Measurements from ENCODE around the gene MRPL40. TPM values are rescaled to one million over a fixed set of nuclear protein-coding genes. Genes with fewer than 3 reads are reported as not detected.

The MRPL40 gene
- total and polyA plus RNA-seq, 9 donors: 21.1 to 46.9 (median 28.8) TPM

- Histone ChIP-seq H3K36me3 (no peaks in the 10 kb centered on the region), H3K27me3 (no peaks in the 10 kb centered on the region), H3K27ac (no peak overlapping the region), H3K4me1 (ENCODE audit: insufficient read depth) (no peaks in the 10 kb centered on the region), H3K9me3 (no peaks in the 10 kb centered on the region), H3K4me3 (no peak overlapping the region)
- 75 to 80% (median 78%) methylated on average over 2 of the region's 2 CpGs for WGBS, 3 donors
- intact Hi-C loops (cut with DNase I): no loop called here
- no peak for DNase-seq
- TF ChIP-seq POLR2A (IDR thresholded peaks at IDR 0.05): no peak
- no peak for TF ChIP-seq CTCF (IDR thresholded peaks at IDR 0.05)
- no peak for TF ChIP-seq EP300 (IDR thresholded peaks at IDR 0.05)
Observed at GRCh38 chr22:19398652-19399051, 33.7 kb upstream of the MRPL40 start.

GRCh38 chr22:19400881-19401280 is 31.5 kb upstream of the MRPL40 start:
- H3K4me1 ChIP-seq (ENCODE audit: insufficient read depth): no peaks in the 10 kb centered on the region
- 90 to 94% (median 92%) methylated on average over 6 of the region's 6 CpGs for WGBS, 3 donors
- intact Hi-C loops (cut with DNase I): no loop called here
- H3K27me3 ChIP-seq: no peaks in the 10 kb centered on the region
- no peaks in the 10 kb centered on the region for H3K36me3 ChIP-seq
- no peaks in the 10 kb centered on the region for H3K9me3 ChIP-seq
- H3K27ac ChIP-seq: no peak overlapping the region
- TF ChIP-seq CTCF (IDR thresholded peaks at IDR 0.05) (no peak), EP300 (IDR thresholded peaks at IDR 0.05) (no peak), POLR2A (IDR thresholded peaks at IDR 0.05) (no peak)
- no peak overlapping the region for H3K4me3 ChIP-seq
- no peak for DNase-seq

GRCh38 chr22:19401483-19401882 is 30.9 kb upstream of the MRPL40 start:
- H3K4me3 ChIP-seq: no peak overlapping the region
- no peak for DNase-seq
- H3K9me3 ChIP-seq: no peaks in the 10 kb centered on the region
- TF ChIP-seq CTCF (IDR thresholded peaks at IDR 0.05): no peak
- TF ChIP-seq EP300 (IDR thresholded peaks at IDR 0.05): no peak
- TF ChIP-seq POLR2A (IDR thresholded peaks at IDR 0.05): no peak
- intact Hi-C loops (cut with DNase I): no loop called here
- no peaks in the 10 kb centered on the region for H3K36me3 ChIP-seq
- WGBS, 3 donors: 91 to 99% (median 97%) methylated on average over 4 of the region's 4 CpGs
- H3K27ac ChIP-seq: no peak overlapping the region
- H3K4me1 ChIP-seq (ENCODE audit: insufficient read depth): no peaks in the 10 kb centered on the region
- no peaks in the 10 kb centered on the region for H3K27me3 ChIP-seq

- 96 to 97% (median 96%) methylated on average over 4 of the region's 4 CpGs for WGBS, 3 donors
- no peak overlapping the region for H3K4me3 ChIP-seq
- intact Hi-C loops (cut with DNase I): no loop called here
- no peak for DNase-seq
- H3K27me3 ChIP-seq: no peaks in the 10 kb centered on the region
- H3K27ac ChIP-seq: no peak overlapping the region
- H3K9me3 ChIP-seq: no peaks in the 10 kb centered on the region
- no peaks in the 10 kb centered on the region for H3K4me1 ChIP-seq (ENCODE audit: insufficient read depth)
- H3K36me3 ChIP-seq: no peaks in the 10 kb centered on the region
- TF ChIP-seq CTCF (IDR thresholded peaks at IDR 0.05): no peak
- no peak for TF ChIP-seq POLR2A (IDR thresholded peaks at IDR 0.05)
- no peak for TF ChIP-seq EP300 (IDR thresholded peaks at IDR 0.05)
Observed at GRCh38 chr22:19402642-19403191, 29.6 kb upstream of the MRPL40 start.
